Smooth muscle cell (in vitro differentiated cells): Measurements from ENCODE around the gene CLIP4. TPM values are rescaled to one million over a fixed set of nuclear protein-coding genes. Genes with fewer than 3 reads are reported as not detected.

ENCODE experiments used
- DNase-seq: peaks from one replicate; lab custom pipeline; 2025; ENCODE audit not compliant: unreplicated experiment; lab: John Stamatoyannopoulos, UW
- H2AFZ ChIP-seq: fragments of 200-600 bp; sonication (generic); 2 replicates; pipeline ENCODE4 v1.6.0; 2016; ENCODE audit warnings: antibody characterized with exemption, low read depth, mild to moderate bottlenecking
- H3F3A ChIP-seq: fragments of 200-600 bp; sonication (generic); 2 replicates; pipeline ENCODE4 v1.6.0; 2017; ENCODE audit warnings: antibody characterized with exemption, low read depth
- H3K27ac ChIP-seq: fragments of 200-600 bp; sonication (generic); 2 replicates; pipeline ENCODE4 v1.5.1; 2016; ENCODE audit warnings: low read depth, mild to moderate bottlenecking
- H3K27me3 ChIP-seq: fragments of 200-600 bp; sonication (generic); 2 replicates; pipeline ENCODE4 v1.6.1; 2016; ENCODE audit warnings: low read depth, mild to moderate bottlenecking
- H3K36me3 ChIP-seq: fragments of 200-600 bp; sonication (generic); 2 replicates; pipeline ENCODE4 v1.5.1; 2016; ENCODE audit warnings: low read depth
- H3K4me1 ChIP-seq: fragments of 200-600 bp; sonication (generic); 2 replicates; pipeline ENCODE4 v1.5.1; 2016; ENCODE audit warnings: low read depth
- H3K4me2 ChIP-seq: fragments of 200-600 bp; sonication (generic); 2 replicates; pipeline ENCODE4 v1.6.0; 2016; ENCODE audit warnings: mild to moderate bottlenecking
- H3K4me3 ChIP-seq: fragments of 200-600 bp; sonication (generic); 2 replicates; pipeline ENCODE4 v1.5.1; 2016; ENCODE audit warnings: mild to moderate bottlenecking
- H3K79me2 ChIP-seq: fragments of 200-600 bp; sonication (generic); 2 replicates; pipeline ENCODE4 v1.6.0; 2016; ENCODE audit warnings: low read depth, mild to moderate bottlenecking
- H3K9ac ChIP-seq: fragments of 200-600 bp; sonication (generic); 2 replicates; pipeline ENCODE4 v1.6.0; 2016; ENCODE audit warnings: low read depth
- H3K9me3 ChIP-seq: fragments of 200-600 bp; sonication (generic); replicated peaks from 2 replicates; pipeline ENCODE4 v1.5.1; 2016; ENCODE audit warnings: low read depth
- H4K20me1 ChIP-seq: fragments of 200-600 bp; sonication (generic); 2 replicates; pipeline ENCODE4 v1.6.0; 2016; ENCODE audit warnings: low read depth
- CTCF ChIP-seq: fragments of 200-600 bp; sonication (generic); IDR thresholded peaks from 2 replicates; pipeline ENCODE4 v1.5.1; 2017; ENCODE audit warnings: borderline replicate concordance, mild to moderate bottlenecking, antibody characterized with exemption; ENCODE audit not compliant: insufficient read depth, poor library complexity, severe bottlenecking
- WGBS: methylation state at CpG from one replicate; pipeline ENCODE4 v1.1.7; 2016; ENCODE audit warnings: low lambda C conversion rate; 5-methylcytosine and 5-hydroxymethylcytosine counted together
- polyA plus RNA-seq: library from polyadenylated mRNA; unstranded; fragments of >200 nt; fragmentation: Nextera tagmentation; extraction: Ambion mirVana; gene quantifications from 2 replicates; pipeline ENCODE4 v1.2.1, GENCODE V29; 2016
- total RNA-seq: library from RNA; depleted of rRNA; stranded (reverse); fragments of >200 nt; gene quantifications from 2 replicates; pipeline ENCODE4 v1.2.3, GENCODE V29; 2014

The CLIP4 gene
- total and polyA plus RNA-seq, 2 experiments from 2014 or later: 5.7 to 18.9 TPM

- H3F3A ChIP-seq: no peaks in the 10 kb centered on the region
- H3K4me2 ChIP-seq: no peak overlapping the region
- no peaks in the 10 kb centered on the region for H3K36me3 ChIP-seq
- no peak overlapping the region for H3K27ac ChIP-seq
- DNase-seq: no peak
- no peak overlapping the region for H3K9ac ChIP-seq
- 90% methylated on average over 20 of the region's 20 CpGs for WGBS
- TF ChIP-seq CTCF: no peak
- no peak overlapping the region for H2AFZ ChIP-seq
- H3K9me3 ChIP-seq: no peaks in the 10 kb centered on the region
- no peaks in the 10 kb centered on the region for H3K27me3 ChIP-seq
- H4K20me1 ChIP-seq: no peaks in the 10 kb centered on the region
- H3K4me1 ChIP-seq: no peaks in the 10 kb centered on the region
- no peaks in the 10 kb centered on the region for H3K79me2 ChIP-seq
- H3K4me3 ChIP-seq: no peak overlapping the region
These were observed 100.8 kb downstream of the CLIP4 start for GRCh38 chr2:29215739-29216608.

- Histone ChIP-seq H3F3A (no peaks in the 10 kb centered on the region), H3K9me3 (no peaks in the 10 kb centered on the region), H3K36me3 (no peaks in the 10 kb centered on the region), H3K4me1 (no peaks in the 10 kb centered on the region), H3K4me3 (no peak overlapping the region), H3K27me3 (no peaks in the 10 kb centered on the region), H3K79me2 (no peaks in the 10 kb centered on the region), H3K27ac (no peak overlapping the region), H2AFZ (no peak overlapping the region), H3K9ac (no peak overlapping the region), H3K4me2 (no peak overlapping the region), H4K20me1 (no peaks in the 10 kb centered on the region)
- WGBS: 97% methylated on average over 5 of the region's 5 CpGs
- no peak for TF ChIP-seq CTCF
- no peak for DNase-seq
These were observed 101.3 kb downstream of the CLIP4 start for GRCh38 chr2:29216609-29216909.

- no peaks in the 10 kb centered on the region for H3K4me1 ChIP-seq
- H3K79me2 ChIP-seq: no peaks in the 10 kb centered on the region
- H3K9ac ChIP-seq: no peak overlapping the region
- H3K27ac ChIP-seq: no peak overlapping the region
- H3K9me3 ChIP-seq: no peaks in the 10 kb centered on the region
- H3K36me3 ChIP-seq: no peaks in the 10 kb centered on the region
- WGBS: 87% methylated on average over 6 of the region's 6 CpGs
- no peak for TF ChIP-seq CTCF
- no peak overlapping the region for H2AFZ ChIP-seq
- H4K20me1 ChIP-seq: no peaks in the 10 kb centered on the region
- no peaks in the 10 kb centered on the region for H3K27me3 ChIP-seq
- no peak overlapping the region for H3K4me2 ChIP-seq
- no peaks in the 10 kb centered on the region for H3F3A ChIP-seq
- no peak overlapping the region for H3K4me3 ChIP-seq
- no peak for DNase-seq
These were observed 102.9 kb downstream of the CLIP4 start for GRCh38 chr2:29218071-29218470.
